Measurements from ENCODE around the gene NBEA.

The NBEA gene

DNA sequence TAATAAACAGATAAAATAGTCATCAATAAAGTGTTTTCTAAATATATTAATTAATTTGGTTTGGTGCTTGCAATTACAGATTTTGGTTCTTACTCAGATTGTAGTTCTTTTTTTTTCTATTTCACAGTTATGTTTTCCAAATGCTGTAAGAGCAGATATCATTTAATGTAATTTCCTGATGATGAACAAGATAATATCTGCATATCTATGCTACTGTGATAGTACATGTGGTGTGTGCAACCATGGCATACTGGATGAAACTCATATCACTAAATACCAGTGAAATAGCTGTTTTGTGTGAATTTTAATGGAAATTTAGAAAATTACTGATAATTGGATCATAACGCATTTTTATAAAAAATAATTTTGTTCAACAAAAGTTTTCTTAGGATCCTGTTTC lies 623.2 kb downstream of the NBEA start:
- no peak overlapping the region for H3K4me3 ChIP-seq (ENCODE audit: low read depth, low read length)
- TF ChIP-seq, protein P1, sequence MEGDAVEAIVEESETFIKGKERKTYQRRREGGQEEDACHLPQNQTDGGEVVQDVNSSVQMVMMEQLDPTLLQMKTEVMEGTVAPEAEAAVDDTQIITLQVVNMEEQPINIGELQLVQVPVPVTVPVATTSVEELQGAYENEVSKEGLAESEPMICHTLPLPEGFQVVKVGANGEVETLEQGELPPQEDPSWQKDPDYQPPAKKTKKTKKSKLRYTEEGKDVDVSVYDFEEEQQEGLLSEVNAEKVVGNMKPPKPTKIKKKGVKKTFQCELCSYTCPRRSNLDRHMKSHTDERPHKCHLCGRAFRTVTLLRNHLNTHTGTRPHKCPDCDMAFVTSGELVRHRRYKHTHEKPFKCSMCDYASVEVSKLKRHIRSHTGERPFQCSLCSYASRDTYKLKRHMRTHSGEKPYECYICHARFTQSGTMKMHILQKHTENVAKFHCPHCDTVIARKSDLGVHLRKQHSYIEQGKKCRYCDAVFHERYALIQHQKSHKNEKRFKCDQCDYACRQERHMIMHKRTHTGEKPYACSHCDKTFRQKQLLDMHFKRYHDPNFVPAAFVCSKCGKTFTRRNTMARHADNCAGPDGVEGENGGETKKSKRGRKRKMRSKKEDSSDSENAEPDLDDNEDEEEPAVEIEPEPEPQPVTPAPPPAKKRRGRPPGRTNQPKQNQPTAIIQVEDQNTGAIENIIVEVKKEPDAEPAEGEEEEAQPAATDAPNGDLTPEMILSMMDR (IDR thresholded peaks at IDR 0.05; ENCODE audit: control insufficient read depth, extremely low read depth, insufficient read depth) = no peak

DNA sequence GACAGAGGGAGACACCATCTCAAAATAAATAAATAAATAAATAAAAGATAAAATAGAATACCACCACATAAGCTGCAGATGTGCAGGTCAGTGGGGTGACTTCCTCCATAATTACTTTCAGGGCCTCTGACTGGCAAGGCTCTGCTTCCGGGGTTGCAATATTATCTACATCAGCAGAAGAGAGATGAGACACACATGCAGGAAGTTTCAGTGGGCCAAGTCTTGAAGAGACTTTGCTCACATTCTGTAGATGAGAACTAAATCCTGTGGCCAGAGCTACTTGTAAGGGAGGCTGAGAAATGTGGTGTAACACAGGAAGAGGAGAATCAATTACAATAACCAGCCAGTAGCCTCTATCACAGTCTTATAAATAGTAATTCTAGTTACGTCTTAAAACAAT lies 624.3 kb downstream of the NBEA start:
- TF ChIP-seq, protein P1 (IDR thresholded peaks at IDR 0.05; ENCODE audit: control insufficient read depth, extremely low read depth, insufficient read depth) = no peak
- no peak overlapping the region for H3K4me3 ChIP-seq (ENCODE audit: low read depth, low read length)
- DNase-seq (ENCODE audit: low read depth) = no peak

More for the DNA sequence above, 623.2 kb downstream of the NBEA start:
- no peak for DNase-seq (ENCODE audit: low read depth)

DNA sequence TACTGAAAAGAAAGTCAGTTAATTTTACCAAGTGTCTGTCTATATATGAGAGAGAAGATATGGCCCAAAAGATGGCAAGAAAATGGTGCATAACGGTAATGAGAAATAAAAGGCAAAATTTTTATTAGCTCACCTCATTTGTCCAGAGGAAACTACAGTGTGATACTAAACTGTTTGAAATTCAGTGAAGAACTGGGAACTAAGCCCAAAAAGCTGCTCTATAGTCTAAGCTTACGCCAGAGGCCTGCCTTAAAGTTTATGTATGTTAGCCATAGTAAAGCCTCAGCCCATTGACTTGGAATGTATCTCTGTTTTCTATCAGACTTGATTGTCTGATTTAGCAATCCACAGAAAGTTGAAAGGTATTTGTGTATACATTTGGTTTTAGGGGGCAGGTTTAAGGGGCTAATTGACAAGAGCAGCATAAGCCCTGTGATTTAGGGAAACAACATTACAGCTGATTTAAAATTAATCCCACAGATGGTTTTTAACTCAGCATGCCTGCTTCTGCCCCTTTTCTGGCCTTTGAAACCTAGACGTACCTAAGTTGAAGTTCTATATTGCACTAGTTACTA lies 625.4 kb downstream of the NBEA start:
- DNase-seq (ENCODE audit: low read depth) = no peak
- no peak overlapping the region for H3K4me3 ChIP-seq (ENCODE audit: low read depth, low read length)
- TF ChIP-seq, protein P1 (IDR thresholded peaks at IDR 0.05; ENCODE audit: control insufficient read depth, extremely low read depth, insufficient read depth) = no peak

DNA sequence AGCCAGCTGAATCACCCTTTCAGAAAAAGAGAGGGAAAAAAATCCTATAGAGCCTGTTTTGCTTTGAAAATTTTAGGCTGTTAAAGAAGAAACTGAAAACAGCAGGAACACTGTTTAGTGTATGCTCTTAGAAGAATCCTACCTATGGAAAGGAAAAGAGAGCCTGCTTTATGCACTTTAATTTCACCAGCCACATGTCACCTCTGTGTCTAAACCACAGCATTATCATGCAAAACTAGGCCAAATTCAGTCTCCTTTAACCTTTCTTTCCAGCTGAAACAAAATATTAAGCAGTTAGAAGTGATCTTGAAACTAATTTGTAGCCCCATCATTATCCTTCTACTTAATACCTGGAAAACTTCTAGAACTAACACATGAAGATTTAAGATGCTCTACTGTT lies 631.6 kb downstream of the NBEA start:
- no peak overlapping the region for H3K4me3 ChIP-seq (ENCODE audit: low read depth, low read length)
- TF ChIP-seq, protein P1 (IDR thresholded peaks at IDR 0.05; ENCODE audit: control insufficient read depth, extremely low read depth, insufficient read depth) = no peak
- no peak for DNase-seq (ENCODE audit: low read depth)

DNA sequence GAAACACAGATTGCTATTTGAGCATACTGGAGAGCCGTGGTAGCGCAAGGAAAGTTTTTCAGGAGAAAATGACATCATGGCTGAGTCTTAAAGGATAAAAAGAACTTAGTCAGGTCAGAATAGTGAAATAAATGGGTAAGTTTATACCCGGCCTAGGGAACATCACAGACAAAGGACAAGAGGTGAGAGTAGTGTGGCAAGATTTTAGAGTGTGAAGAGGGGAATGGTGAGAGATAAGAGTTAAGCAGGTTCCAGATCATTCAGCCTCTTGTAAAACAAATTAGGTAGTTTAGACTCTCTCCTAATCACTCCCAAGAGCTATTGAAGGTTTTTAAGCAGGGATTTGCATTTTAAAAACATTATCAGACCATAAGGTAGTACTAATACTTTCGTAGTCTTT lies 650.4 kb downstream of the NBEA start:
- TF ChIP-seq, protein P1 (IDR thresholded peaks at IDR 0.05; ENCODE audit: control insufficient read depth, extremely low read depth, insufficient read depth) = no peak
- no peak overlapping the region for H3K4me3 ChIP-seq (ENCODE audit: low read depth, low read length)
- no peak for DNase-seq (ENCODE audit: low read depth)

DNA sequence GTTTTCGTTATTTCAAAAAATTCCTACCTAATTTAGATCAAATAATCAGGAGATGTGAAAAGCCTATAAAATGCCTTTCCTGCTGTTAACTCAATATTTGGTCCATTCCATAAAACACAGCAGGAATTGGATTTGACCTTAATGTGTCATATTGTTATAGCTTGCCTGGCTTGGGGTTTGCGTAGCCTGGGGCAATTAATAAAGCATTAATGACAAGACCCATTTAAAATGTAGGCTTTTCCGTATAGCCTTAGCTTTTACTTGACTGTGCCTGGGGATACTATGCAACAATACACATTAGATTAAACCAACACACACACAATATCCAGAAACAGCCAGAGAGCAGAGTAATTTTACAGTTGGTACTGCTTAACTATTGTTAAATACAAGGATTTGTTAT lies 651.6 kb downstream of the NBEA start:
- DNase-seq (ENCODE audit: low read depth) = peak; percentile 0
- TF ChIP-seq, protein P1 (IDR thresholded peaks at IDR 0.05; ENCODE audit: control insufficient read depth, extremely low read depth, insufficient read depth) = no peak
- H3K4me3 ChIP-seq (ENCODE audit: low read depth, low read length) = no peak overlapping the region

DNA sequence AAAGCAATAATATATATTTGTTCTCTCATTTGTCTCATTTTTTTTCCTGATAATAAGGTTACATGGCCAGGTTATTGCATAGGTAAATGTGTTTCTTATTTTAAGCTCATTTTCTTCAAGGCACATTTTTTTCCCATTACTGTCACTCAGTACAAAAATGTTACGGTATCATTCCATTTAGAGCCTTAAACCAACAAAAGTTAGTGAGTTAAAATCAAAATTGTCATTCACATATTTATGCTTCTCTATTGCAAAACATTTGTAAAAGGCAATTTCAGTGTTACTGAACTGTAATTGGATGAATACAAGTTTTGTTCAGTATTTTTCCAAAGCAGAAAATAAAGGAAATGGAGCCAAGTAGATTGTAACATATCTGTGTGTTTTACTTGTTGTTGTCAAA lies 652.0 kb downstream of the NBEA start:
- no peak overlapping the region for H3K4me3 ChIP-seq (ENCODE audit: low read depth, low read length)
- TF ChIP-seq, protein P1 (IDR thresholded peaks at IDR 0.05; ENCODE audit: control insufficient read depth, extremely low read depth, insufficient read depth) = no peak
- no peak for DNase-seq (ENCODE audit: low read depth)
